WTC11 (cell line): ENCODE results near the gene CTNNA2. TPM values are rescaled to one million over a fixed set of nuclear protein-coding genes. Genes with fewer than 3 reads are reported as not detected.

ENCODE experiments used
- ATAC-seq: fragments of 200-7000 bp; cut with Tn5 transposase; 2 replicates; pipeline ENCODE4 v1.10.0; 2021; ENCODE audit warnings: mild to moderate bottlenecking, moderate library complexity
- CTCF ChIA-PET: fragments of 300-600 bp; sonication (Branson Sonifier 250); formaldehyde crosslinking; loops from one replicate; lab custom pipeline; 2021; ENCODE audit warnings: antibody characterized with exemption; lab: Charles Lee
- POLR2A ChIA-PET: fragments of 350-600 bp; sonication (Branson Sonifier 250); formaldehyde crosslinking; loops from one replicate; lab custom pipeline; 2021; ENCODE audit warnings: antibody characterized with exemption; lab: Charles Lee
- DNase-seq: peaks from one replicate; pipeline ENCODE4 v3.0.0; 2021; ENCODE audit warnings: low spot score
- H3K27ac Mint-ChIP-seq: 2 replicates; pipeline ENCODE4 v1.8.0; 2021; ENCODE audit warnings: mixed read lengths
- H3K27me3 Mint-ChIP-seq: 2 replicates; pipeline ENCODE4 v1.8.0; 2021; ENCODE audit warnings: low read depth, mild to moderate bottlenecking, moderate library complexity, mixed read lengths
- H3K36me3 Mint-ChIP-seq: 2 replicates; pipeline ENCODE4 v1.8.0; 2021; ENCODE audit warnings: mixed read lengths
- H3K4me1 Mint-ChIP-seq: 2 replicates; pipeline ENCODE4 v1.8.0; 2022; ENCODE audit warnings: mixed read lengths
- H3K4me3 Mint-ChIP-seq: 2 replicates; pipeline ENCODE4 v1.8.0; 2021; ENCODE audit warnings: mild to moderate bottlenecking, moderate library complexity, mixed read lengths
- H3K9me3 Mint-ChIP-seq: 2 replicates; pipeline ENCODE4 v1.8.0; 2021; ENCODE audit warnings: mixed read lengths
- ATF1 ChIP-seq: sonication (generic); formaldehyde crosslinking; IDR thresholded peaks from 2 replicates; pipeline ENCODE4 v1.8.1; 2023; ENCODE audit warnings: mild to moderate bottlenecking, moderate library complexity, missing genetic modification reagents
- EMX1 ChIP-seq: fragments of 250-450 bp; sonication (Bioruptor Pico); IDR thresholded peaks from 2 replicates; pipeline ENCODE4 v1.8.0; 2021; ENCODE audit warnings: mild to moderate bottlenecking
- ESRRA ChIP-seq: sonication (generic); formaldehyde crosslinking; IDR thresholded peaks from 2 replicates; pipeline ENCODE4 v1.8.1; 2022; ENCODE audit warnings: mild to moderate bottlenecking, missing genetic modification reagents, borderline replicate concordance
- FOXJ3 ChIP-seq: sonication (generic); formaldehyde crosslinking; IDR thresholded peaks from 2 replicates; pipeline ENCODE4 v1.9.0; 2021; ENCODE audit warnings: missing genetic modification reagents, mild to moderate bottlenecking, borderline replicate concordance
- GRHL2 ChIP-seq: fragments of 250-450 bp; sonication (Bioruptor Pico); IDR thresholded peaks from 2 replicates; pipeline ENCODE4 v1.8.0; 2022; ENCODE audit warnings: mild to moderate bottlenecking, moderate library complexity; ENCODE audit not compliant: insufficient replicate concordance, severe bottlenecking
- HMGA2 ChIP-seq: fragments of 250-450 bp; sonication (Bioruptor Pico); IDR thresholded peaks from 2 replicates; pipeline ENCODE4 v1.4.0; 2021; ENCODE audit warnings: mild to moderate bottlenecking, moderate library complexity
- IRF2 ChIP-seq: sonication (generic); formaldehyde crosslinking; IDR thresholded peaks from 2 replicates; pipeline ENCODE4 v1.8.0; 2022; ENCODE audit warnings: low read depth, missing genetic modification reagents, borderline replicate concordance
- KAT7 ChIP-seq: sonication (generic); formaldehyde crosslinking; IDR thresholded peaks from 2 replicates; pipeline ENCODE4 v1.8.1; 2023; ENCODE audit warnings: missing genetic modification reagents, mild to moderate bottlenecking, borderline replicate concordance
- MYBL2 ChIP-seq: sonication (generic); formaldehyde crosslinking; IDR thresholded peaks from 2 replicates; pipeline ENCODE4 v1.8.1; 2023; ENCODE audit warnings: mild to moderate bottlenecking, moderate library complexity, missing genetic modification reagents
- RORB ChIP-seq: fragments of 250-450 bp; sonication (Bioruptor Pico); IDR thresholded peaks from 2 replicates; pipeline ENCODE4 v1.9.0; 2021; ENCODE audit warnings: mild to moderate bottlenecking
- ZBTB21 ChIP-seq: sonication (generic); formaldehyde crosslinking; IDR thresholded peaks from 2 replicates; pipeline ENCODE4 v1.8.1; 2023; ENCODE audit warnings: mild to moderate bottlenecking, missing genetic modification reagents, borderline replicate concordance
- ZNF423 ChIP-seq: fragments of 250-450 bp; sonication (Bioruptor Pico); IDR thresholded peaks from 2 replicates; pipeline ENCODE4 v2.1.2; 2022; ENCODE audit warnings: mild to moderate bottlenecking, moderate library complexity
- ZNF671 ChIP-seq: fragments of 250-450 bp; sonication (Bioruptor Pico); IDR thresholded peaks from 2 replicates; pipeline ENCODE4 v1.8.0; 2021; ENCODE audit warnings: mild to moderate bottlenecking
- total RNA-seq: library from RNA; stranded (reverse); gene quantifications from 3 replicates; pipeline ENCODE4 v1.2.3, GENCODE V29; 2021
- TF ChIP-seq, protein P1 (sequence below): sonication (generic); formaldehyde crosslinking; IDR thresholded peaks from 2 replicates; pipeline ENCODE4 v1.8.0; 2022; ENCODE audit warnings: missing genetic modification reagents
- TF ChIP-seq, protein P2 (sequence below): sonication (generic); formaldehyde crosslinking; IDR thresholded peaks from 2 replicates; pipeline ENCODE4 v1.8.1; 2023; ENCODE audit warnings: mild to moderate bottlenecking, missing genetic modification reagents, moderate library complexity
- TF ChIP-seq, protein P3 (sequence below): sonication (generic); formaldehyde crosslinking; conservative IDR thresholded peaks from 2 replicates; pipeline ENCODE4 v1.8.1; 2022; ENCODE audit warnings: mild to moderate bottlenecking, missing genetic modification reagents
- TF ChIP-seq, protein P4 (sequence below): sonication (generic); formaldehyde crosslinking; IDR thresholded peaks from 2 replicates; pipeline ENCODE4 v1.8.0; 2023; ENCODE audit warnings: missing genetic modification reagents, mild to moderate bottlenecking, borderline replicate concordance
- TF ChIP-seq, protein P5 (sequence below): fragments of 250-450 bp; sonication (Bioruptor Pico); IDR thresholded peaks from 2 replicates; pipeline ENCODE4 v1.8.0; 2021; ENCODE audit warnings: mild to moderate bottlenecking
- TF ChIP-seq, protein P6 (sequence below): sonication (generic); formaldehyde crosslinking; IDR thresholded peaks from 2 replicates; pipeline ENCODE4 v1.8.0; 2022; ENCODE audit warnings: mild to moderate bottlenecking, missing genetic modification reagents

The CTNNA2 gene
- total RNA-seq, 1 experiment from 2014 or later = 3.8 TPM

DNA sequence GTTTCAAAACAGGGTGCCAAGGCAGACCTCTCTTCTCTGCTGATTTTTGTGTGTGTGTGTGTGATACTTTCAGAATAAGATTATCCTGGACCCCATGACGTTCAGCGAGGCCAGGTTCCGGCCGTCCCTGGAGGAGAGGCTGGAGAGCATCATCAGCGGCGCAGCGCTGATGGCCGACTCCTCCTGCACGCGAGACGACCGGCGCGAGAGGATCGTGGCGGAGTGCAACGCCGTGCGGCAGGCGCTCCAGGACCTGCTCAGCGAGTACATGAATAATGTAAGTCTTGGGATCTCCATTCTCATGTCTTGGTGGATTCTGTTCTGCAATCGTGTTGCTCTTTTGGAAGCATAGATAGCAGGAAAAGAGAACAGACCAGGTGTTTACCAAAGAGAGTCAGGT is 396.7 kb downstream of the CTNNA2 start (continued):
- TF ChIP-seq IRF2 = no peak
- no peak for TF ChIP-seq RORB (CRISPR knock-in tag)
- no peak for TF ChIP-seq ZNF423

DNA sequence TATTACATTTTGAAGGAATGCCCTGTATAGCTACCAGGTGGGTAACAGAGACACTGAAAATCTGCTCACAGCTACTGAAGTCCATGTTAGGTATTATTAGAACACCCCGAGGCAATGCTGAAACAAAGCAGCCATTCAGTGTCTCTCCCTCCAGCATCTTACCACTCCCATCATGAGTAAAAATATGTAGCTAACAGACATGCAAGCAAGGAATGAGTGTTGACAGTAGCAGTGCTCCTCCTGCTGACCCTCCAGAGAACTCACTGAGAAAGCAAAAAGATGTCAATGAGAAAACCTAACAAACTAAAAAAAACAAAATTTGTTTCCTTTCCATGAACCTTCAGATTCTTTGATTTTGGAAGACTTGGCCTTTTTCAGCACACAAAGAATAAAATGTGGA is 397.8 kb downstream of the CTNNA2 start:
- no peaks in the 10 kb centered on the region for H3K27me3 Mint-ChIP-seq
- H3K36me3 Mint-ChIP-seq = no peaks in the 10 kb centered on the region
- ChIA-PET POLR2A (no interaction called here), CTCF (interaction anchor here (0.9 to 1.2 kb wide), 3 partner anchors 10 to 380 kb away, joined by 3 to 8 read pairs (median 6); no protein-coding TSS in a partner anchor)
- no peak for DNase-seq
- H3K4me3 Mint-ChIP-seq = no peak overlapping the region
- H3K27ac Mint-ChIP-seq = no peak overlapping the region
- peak; percentile 79 for ATAC-seq
- no peaks in the 10 kb centered on the region for H3K9me3 Mint-ChIP-seq
- TF ChIP-seq FOXJ3 (CRISPR knock-in tag) (no peak), ZNF423 (no peak), ZBTB21 (CRISPR knock-in tag) (no peak), GRHL2 (no peak), ATF1 (no peak), HMGA2 (CRISPR knock-in tag) (no peak), ESRRA (CRISPR knock-in tag) (no peak), ZNF671 (no peak)
- TF ChIP-seq, protein P1, sequence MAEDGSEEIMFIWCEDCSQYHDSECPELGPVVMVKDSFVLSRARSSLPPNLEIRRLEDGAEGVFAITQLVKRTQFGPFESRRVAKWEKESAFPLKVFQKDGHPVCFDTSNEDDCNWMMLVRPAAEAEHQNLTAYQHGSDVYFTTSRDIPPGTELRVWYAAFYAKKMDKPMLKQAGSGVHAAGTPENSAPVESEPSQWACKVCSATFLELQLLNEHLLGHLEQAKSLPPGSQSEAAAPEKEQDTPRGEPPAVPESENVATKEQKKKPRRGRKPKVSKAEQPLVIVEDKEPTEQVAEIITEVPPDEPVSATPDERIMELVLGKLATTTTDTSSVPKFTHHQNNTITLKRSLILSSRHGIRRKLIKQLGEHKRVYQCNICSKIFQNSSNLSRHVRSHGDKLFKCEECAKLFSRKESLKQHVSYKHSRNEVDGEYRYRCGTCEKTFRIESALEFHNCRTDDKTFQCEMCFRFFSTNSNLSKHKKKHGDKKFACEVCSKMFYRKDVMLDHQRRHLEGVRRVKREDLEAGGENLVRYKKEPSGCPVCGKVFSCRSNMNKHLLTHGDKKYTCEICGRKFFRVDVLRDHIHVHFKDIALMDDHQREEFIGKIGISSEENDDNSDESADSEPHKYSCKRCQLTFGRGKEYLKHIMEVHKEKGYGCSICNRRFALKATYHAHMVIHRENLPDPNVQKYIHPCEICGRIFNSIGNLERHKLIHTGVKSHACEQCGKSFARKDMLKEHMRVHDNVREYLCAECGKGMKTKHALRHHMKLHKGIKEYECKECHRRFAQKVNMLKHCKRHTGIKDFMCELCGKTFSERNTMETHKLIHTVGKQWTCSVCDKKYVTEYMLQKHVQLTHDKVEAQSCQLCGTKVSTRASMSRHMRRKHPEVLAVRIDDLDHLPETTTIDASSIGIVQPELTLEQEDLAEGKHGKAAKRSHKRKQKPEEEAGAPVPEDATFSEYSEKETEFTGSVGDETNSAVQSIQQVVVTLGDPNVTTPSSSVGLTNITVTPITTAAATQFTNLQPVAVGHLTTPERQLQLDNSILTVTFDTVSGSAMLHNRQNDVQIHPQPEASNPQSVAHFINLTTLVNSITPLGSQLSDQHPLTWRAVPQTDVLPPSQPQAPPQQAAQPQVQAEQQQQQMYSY = no peak
- TF ChIP-seq, protein P2, sequence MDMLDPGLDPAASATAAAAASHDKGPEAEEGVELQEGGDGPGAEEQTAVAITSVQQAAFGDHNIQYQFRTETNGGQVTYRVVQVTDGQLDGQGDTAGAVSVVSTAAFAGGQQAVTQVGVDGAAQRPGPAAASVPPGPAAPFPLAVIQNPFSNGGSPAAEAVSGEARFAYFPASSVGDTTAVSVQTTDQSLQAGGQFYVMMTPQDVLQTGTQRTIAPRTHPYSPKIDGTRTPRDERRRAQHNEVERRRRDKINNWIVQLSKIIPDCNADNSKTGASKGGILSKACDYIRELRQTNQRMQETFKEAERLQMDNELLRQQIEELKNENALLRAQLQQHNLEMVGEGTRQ (CRISPR knock-in tag) = no peak
- TF ChIP-seq, protein P3, sequence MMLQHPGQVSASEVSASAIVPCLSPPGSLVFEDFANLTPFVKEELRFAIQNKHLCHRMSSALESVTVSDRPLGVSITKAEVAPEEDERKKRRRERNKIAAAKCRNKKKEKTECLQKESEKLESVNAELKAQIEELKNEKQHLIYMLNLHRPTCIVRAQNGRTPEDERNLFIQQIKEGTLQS = no peak
- TF ChIP-seq, protein P4, sequence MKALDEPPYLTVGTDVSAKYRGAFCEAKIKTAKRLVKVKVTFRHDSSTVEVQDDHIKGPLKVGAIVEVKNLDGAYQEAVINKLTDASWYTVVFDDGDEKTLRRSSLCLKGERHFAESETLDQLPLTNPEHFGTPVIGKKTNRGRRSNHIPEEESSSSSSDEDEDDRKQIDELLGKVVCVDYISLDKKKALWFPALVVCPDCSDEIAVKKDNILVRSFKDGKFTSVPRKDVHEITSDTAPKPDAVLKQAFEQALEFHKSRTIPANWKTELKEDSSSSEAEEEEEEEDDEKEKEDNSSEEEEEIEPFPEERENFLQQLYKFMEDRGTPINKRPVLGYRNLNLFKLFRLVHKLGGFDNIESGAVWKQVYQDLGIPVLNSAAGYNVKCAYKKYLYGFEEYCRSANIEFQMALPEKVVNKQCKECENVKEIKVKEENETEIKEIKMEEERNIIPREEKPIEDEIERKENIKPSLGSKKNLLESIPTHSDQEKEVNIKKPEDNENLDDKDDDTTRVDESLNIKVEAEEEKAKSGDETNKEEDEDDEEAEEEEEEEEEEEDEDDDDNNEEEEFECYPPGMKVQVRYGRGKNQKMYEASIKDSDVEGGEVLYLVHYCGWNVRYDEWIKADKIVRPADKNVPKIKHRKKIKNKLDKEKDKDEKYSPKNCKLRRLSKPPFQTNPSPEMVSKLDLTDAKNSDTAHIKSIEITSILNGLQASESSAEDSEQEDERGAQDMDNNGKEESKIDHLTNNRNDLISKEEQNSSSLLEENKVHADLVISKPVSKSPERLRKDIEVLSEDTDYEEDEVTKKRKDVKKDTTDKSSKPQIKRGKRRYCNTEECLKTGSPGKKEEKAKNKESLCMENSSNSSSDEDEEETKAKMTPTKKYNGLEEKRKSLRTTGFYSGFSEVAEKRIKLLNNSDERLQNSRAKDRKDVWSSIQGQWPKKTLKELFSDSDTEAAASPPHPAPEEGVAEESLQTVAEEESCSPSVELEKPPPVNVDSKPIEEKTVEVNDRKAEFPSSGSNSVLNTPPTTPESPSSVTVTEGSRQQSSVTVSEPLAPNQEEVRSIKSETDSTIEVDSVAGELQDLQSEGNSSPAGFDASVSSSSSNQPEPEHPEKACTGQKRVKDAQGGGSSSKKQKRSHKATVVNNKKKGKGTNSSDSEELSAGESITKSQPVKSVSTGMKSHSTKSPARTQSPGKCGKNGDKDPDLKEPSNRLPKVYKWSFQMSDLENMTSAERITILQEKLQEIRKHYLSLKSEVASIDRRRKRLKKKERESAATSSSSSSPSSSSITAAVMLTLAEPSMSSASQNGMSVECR (CRISPR knock-in tag) = no peak
- peaks cover 4% of the 10 kb centered on the region; the same call in 1 of the 2 replicates for H3K4me1 Mint-ChIP-seq

DNA sequence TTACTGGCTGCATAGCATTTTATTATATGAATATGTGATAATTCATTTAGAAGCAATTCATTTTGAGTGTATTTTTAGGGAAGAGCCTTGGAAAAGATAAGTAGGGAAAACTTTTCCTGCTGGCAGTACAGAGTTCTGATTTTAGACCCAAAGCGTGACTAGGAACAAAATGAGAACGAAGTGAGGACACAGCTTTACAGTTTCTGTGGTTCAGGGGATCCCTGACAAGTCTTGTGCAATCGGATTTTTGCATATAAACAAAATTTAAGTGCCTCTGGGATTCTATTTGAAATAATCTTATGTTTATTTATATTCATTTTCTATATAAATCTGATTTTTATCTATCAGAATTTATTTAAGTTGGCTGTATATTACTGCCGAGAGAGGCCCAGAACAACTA is 402.6 kb downstream of the CTNNA2 start:
- Mint-ChIP-seq H3K27me3 (no peaks in the 10 kb centered on the region), H3K9me3 (no peaks in the 10 kb centered on the region), H3K36me3 (no peaks in the 10 kb centered on the region), H3K4me1 (peaks cover 20% of the 10 kb centered on the region), H3K4me3 (no peak overlapping the region), H3K27ac (no peak overlapping the region)
- ATAC-seq (no peak), DNase-seq (no peak)
- TF ChIP-seq, protein P5, sequence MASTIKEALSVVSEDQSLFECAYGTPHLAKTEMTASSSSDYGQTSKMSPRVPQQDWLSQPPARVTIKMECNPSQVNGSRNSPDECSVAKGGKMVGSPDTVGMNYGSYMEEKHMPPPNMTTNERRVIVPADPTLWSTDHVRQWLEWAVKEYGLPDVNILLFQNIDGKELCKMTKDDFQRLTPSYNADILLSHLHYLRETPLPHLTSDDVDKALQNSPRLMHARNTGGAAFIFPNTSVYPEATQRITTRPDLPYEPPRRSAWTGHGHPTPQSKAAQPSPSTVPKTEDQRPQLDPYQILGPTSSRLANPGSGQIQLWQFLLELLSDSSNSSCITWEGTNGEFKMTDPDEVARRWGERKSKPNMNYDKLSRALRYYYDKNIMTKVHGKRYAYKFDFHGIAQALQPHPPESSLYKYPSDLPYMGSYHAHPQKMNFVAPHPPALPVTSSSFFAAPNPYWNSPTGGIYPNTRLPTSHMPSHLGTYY (CRISPR knock-in tag) = no peak
- no peak for TF ChIP-seq MYBL2
- no peak for TF ChIP-seq KAT7 (CRISPR knock-in tag)
- TF ChIP-seq ZNF671 = no peak
- TF ChIP-seq EMX1 (CRISPR knock-in tag) = no peak
- TF ChIP-seq, protein P6, sequence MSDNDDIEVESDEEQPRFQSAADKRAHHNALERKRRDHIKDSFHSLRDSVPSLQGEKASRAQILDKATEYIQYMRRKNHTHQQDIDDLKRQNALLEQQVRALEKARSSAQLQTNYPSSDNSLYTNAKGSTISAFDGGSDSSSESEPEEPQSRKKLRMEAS (CRISPR knock-in tag) = no peak
- POLR2A ChIA-PET = no interaction called here
- CTCF ChIA-PET = interaction anchor here (1.2 kb wide), 1 partner anchor 19 kb away, joined by 5 read pairs; no protein-coding TSS in a partner anchor
